A673 (cell line): ENCODE measurements around the gene DUXB. TPM values are rescaled to one million over a fixed set of nuclear protein-coding genes. Genes with fewer than 3 reads are reported as not detected.

ENCODE experiments used
- BruUV-seq: library from RNA; stranded (reverse); fragments of 400-500 nt; replicated peaks from 2 replicates; lab custom pipeline; 2021; lab: Mats Ljungman, UMichigan
- CTCF ChIA-PET: fragments of 300-600 bp; sonication (Branson Sonifier 250); formaldehyde crosslinking; loops from one replicate; lab custom pipeline; 2022; ENCODE audit warnings: antibody characterized with exemption; lab: Charles Lee
- POLR2A ChIA-PET: fragments of 300-600 bp; sonication (Branson Sonifier 250); formaldehyde crosslinking; loops from one replicate; lab custom pipeline; 2022; ENCODE audit warnings: antibody characterized with exemption; ENCODE audit not compliant: low non-redundant PET; lab: Charles Lee
- DNase-seq: peaks from one replicate; pipeline ENCODE4 v3.0.0-alpha.2; 2015; ENCODE audit warnings: low spot score
- H3K27ac ChIP-seq: fragments of 200-600 bp; sonication (generic); 2 replicates; pipeline ENCODE4 v1.5.1; 2016; ENCODE audit warnings: mixed run types, low read depth, mild to moderate bottlenecking, mixed read lengths, antibody characterized with exemption, low read length; ENCODE audit not compliant: poor library complexity, severe bottlenecking
- H3K27me3 ChIP-seq: fragments of 200-600 bp; sonication (generic); replicated peaks from 2 replicates; pipeline ENCODE4 v1.6.1; 2017; ENCODE audit warnings: mixed run types, low read depth, mild to moderate bottlenecking, mixed read lengths, antibody characterized with exemption, low read length; ENCODE audit not compliant: insufficient read depth, poor library complexity
- H3K36me3 ChIP-seq: fragments of 200-600 bp; sonication (generic); 2 replicates; pipeline ENCODE4 v1.6.1; 2016; ENCODE audit warnings: mixed run types, mild to moderate bottlenecking, mixed read lengths, antibody characterized with exemption, low read length; ENCODE audit not compliant: insufficient read depth, poor library complexity, severe bottlenecking
- H3K4me1 ChIP-seq: fragments of 200-600 bp; sonication (generic); 2 replicates; pipeline ENCODE4 v1.6.1; 2017; ENCODE audit warnings: mixed run types, mild to moderate bottlenecking, mixed read lengths, antibody characterized with exemption, low read length; ENCODE audit not compliant: insufficient read depth, poor library complexity, severe bottlenecking
- H3K4me3 ChIP-seq: fragments of 200-600 bp; sonication (generic); 2 replicates; pipeline ENCODE4 v1.5.1; 2016; ENCODE audit warnings: low read depth, mixed run types, mild to moderate bottlenecking, mixed read lengths, low read length; ENCODE audit not compliant: poor library complexity, severe bottlenecking
- H3K9me3 ChIP-seq: fragments of 200-600 bp; sonication (generic); 2 replicates; pipeline ENCODE4 v1.6.1; 2016; ENCODE audit warnings: mixed run types, low read depth, mild to moderate bottlenecking, mixed read lengths, antibody characterized with exemption, low read length; ENCODE audit not compliant: poor library complexity, severe bottlenecking
- CTCF ChIP-seq: fragments of 300-800, 200-600 bp; sonication (generic); conservative IDR thresholded peaks from 2 replicates; pipeline ENCODE4 v1.5.1; 2017; ENCODE audit warnings: low read depth, mild to moderate bottlenecking, antibody characterized with exemption, low read length, moderate library complexity, mixed read lengths
- EZH2 ChIP-seq: fragments of 200-600 bp; sonication (generic); IDR thresholded peaks from 2 replicates; pipeline ENCODE4 v1.6.1; 2017; ENCODE audit warnings: borderline replicate concordance, low read depth, mild to moderate bottlenecking, mixed read lengths, antibody characterized with exemption, low read length; ENCODE audit not compliant: poor library complexity, severe bottlenecking
- intact Hi-C: fragments of 100-400 bp; cut with micrococcal nuclease; formaldehyde crosslinking; loops from one replicate; pipeline ENCODE4 v1.10.0; 2022; ENCODE audit not compliant: unreplicated experiment
- total RNA-seq: library from RNA; stranded (reverse); gene quantifications from 2 replicates; pipeline ENCODE4 v1.2.3, GENCODE V29; 2021

The DUXB gene
- total RNA-seq, 1 experiment from 2014 or later = not detected

DNA sequence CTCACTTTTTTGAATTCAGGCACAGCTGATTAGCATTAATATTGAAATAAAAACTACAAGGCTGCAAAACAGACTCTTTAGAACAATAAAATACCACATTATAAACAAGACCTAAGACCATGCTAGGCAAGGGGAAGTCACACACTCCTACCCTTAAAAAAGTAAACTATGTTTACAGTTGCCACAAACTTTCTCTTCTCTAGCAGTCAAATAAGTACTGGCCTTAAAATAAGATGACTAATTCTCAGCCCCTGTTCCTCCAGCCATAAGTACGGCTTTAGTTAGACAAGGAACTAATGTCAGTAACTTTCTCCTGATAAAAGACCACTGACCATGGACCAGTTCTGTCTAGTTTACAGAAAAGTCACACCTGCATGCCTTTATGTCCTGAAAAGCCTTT lies 44.6 kb upstream of the DUXB start:
- no peaks in the 10 kb centered on the region for H3K4me1 ChIP-seq
- intact Hi-C loops = loop anchor here (10.0 kb wide), 1 partner anchor 61 kb away; no protein-coding TSS in a partner anchor
- H3K36me3 ChIP-seq = no peaks in the 10 kb centered on the region
- peaks cover 28% of the 10 kb centered on the region for H3K9me3 ChIP-seq
- DNase-seq = no peak
- H3K27me3 ChIP-seq = no peaks in the 10 kb centered on the region
- ChIA-PET CTCF (no interaction called here), POLR2A (no interaction called here)
- H3K27ac ChIP-seq = no peak overlapping the region
- TF ChIP-seq EZH2 (no peak), CTCF (no peak)
- BruUV-seq = no TSS peak
- no peak overlapping the region for H3K4me3 ChIP-seq

DNA sequence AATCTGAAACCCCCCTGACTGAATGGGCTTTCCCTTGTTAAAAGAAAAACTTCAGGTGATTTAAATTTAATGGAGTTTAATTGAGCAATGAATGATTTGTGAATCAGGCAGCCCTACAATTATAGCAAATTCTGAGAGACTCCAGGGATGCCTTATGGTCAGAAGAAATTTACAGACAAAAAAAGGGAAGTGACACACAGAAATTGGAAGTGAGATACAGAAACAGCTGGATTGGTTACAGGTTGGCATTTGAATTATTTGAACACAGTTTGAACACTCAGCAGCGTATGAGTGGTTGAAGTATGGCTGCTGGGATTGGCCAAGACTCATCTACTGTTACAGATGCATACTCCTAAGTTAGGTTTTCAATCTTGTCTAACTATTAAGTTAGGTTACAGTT lies 44.0 kb upstream of the DUXB start:
- intact Hi-C loops = loop anchor here (10.0 kb wide), 1 partner anchor 60 kb away; no protein-coding TSS in a partner anchor
- CTCF ChIA-PET = no interaction called here

DNA sequence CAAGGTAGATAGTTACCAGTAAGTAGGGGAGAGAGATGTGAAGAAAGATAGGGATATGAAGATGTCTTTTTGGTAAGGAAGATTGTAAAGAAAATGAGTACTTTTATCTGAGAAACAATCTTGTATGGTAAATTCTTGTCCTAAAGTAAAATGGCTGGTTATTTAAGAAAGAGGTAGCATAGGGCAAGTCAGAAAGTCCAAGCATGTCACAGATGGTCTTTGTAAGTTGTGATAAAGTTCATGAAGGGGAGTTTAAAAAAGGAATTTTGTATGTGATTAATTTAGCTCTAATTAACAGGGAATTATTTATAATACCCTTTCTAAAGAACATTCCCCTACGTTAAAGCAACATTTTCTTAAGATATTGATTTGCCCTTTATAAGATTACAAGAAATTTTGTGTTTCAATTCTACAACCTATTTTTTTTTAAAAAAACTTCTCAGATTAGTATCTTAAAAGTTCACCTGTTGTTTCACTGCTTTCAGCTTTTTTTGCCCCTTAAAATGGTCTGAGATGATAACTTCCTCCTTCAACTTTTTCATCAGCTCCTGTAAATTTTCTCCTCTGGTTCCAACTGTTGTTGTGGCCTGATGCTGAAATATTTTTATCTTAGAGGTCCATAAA lies 41.3 kb upstream of the DUXB start:
- Histone ChIP-seq H3K4me3 (no peak overlapping the region), H3K36me3 (no peaks in the 10 kb centered on the region), H3K27ac (no peak overlapping the region), H3K9me3 (peaks cover 28% of the 10 kb centered on the region), H3K27me3 (no peaks in the 10 kb centered on the region), H3K4me1 (no peaks in the 10 kb centered on the region)
- CTCF ChIA-PET = no interaction called here
- TF ChIP-seq CTCF (no peak), EZH2 (no peak)
- DNase-seq = no peak
- POLR2A ChIA-PET = no interaction called here
- BruUV-seq = no TSS peak
- intact Hi-C loops = loop anchor here (10.0 kb wide), 1 partner anchor 58 kb away; no protein-coding TSS in a partner anchor

More for the DNA sequence above, 44.0 kb upstream of the DUXB start:
- H3K9me3 ChIP-seq = peaks cover 28% of the 10 kb centered on the region
- DNase-seq = no peak
- no peaks in the 10 kb centered on the region for H3K36me3 ChIP-seq
- H3K27ac ChIP-seq = no peak overlapping the region
- no peak overlapping the region for H3K4me3 ChIP-seq
- no peaks in the 10 kb centered on the region for H3K27me3 ChIP-seq
- no TSS peak for BruUV-seq
- no peaks in the 10 kb centered on the region for H3K4me1 ChIP-seq
- TF ChIP-seq CTCF (no peak), EZH2 (no peak)
- POLR2A ChIA-PET = no interaction called here
